Lower leg skin (tissue), 4 donors: ENCODE results near the gene ZNF324B. TPM values are rescaled to one million over a fixed set of nuclear protein-coding genes. Genes with fewer than 3 reads are reported as not detected.

Experiments used
- DNase-seq, 2 donors: peaks; one replicate each; pipeline ENCODE4 v3.0.0-alpha.2; 2019; ENCODE audit warnings: low spot score in 2 of 2
- H3K4me3 ChIP-seq: fragments of 200-600 bp; sonication (generic); 2 replicates; pipeline ENCODE4 v1.5.1; 2017; ENCODE audit warnings: mild to moderate bottlenecking, low read depth; ENCODE audit not compliant: poor library complexity, severe bottlenecking
- CTCF ChIP-seq, 3 donors: fragments of 450-650 bp; IDR thresholded peaks; one replicate each; pipeline ENCODE4 v1.5.1; 2016; ENCODE audit warnings: antibody characterized with exemption in 3 of 3, mild to moderate bottlenecking in 3 of 3, moderate library complexity in 2 of 3
- POLR2A ChIP-seq, 2 donors: fragments of 450-650 bp; IDR thresholded peaks; one replicate each; pipeline ENCODE4 v1.6.1; 2016 to 2017; ENCODE audit warnings: antibody characterized with exemption in 2 of 2, mild to moderate bottlenecking in 1 of 2, moderate library complexity in 1 of 2
- WGBS, 2 donors: methylation state at CpG; one replicate each; pipeline ENCODE4 v1.1.5; 2018; 5-methylcytosine and 5-hydroxymethylcytosine counted together
- intact Hi-C: fragments of 100-400 bp; cut with DNase I; formaldehyde crosslinking; loops from one replicate; pipeline ENCODE4 v1.15.0; 2023; ENCODE audit warnings: low total_unique reads
- total RNA-seq, 4 donors: library from RNA; depleted of rRNA; stranded (reverse); fragments of >200 nt; gene quantifications; one replicate each; pipeline ENCODE4 v1.1.0, GENCODE V29; 2016

Gene ZNF324B
- total RNA-seq, 4 donors from 2014 or later: 15.4 to 21.2 (median 16.6) TPM

DNA sequence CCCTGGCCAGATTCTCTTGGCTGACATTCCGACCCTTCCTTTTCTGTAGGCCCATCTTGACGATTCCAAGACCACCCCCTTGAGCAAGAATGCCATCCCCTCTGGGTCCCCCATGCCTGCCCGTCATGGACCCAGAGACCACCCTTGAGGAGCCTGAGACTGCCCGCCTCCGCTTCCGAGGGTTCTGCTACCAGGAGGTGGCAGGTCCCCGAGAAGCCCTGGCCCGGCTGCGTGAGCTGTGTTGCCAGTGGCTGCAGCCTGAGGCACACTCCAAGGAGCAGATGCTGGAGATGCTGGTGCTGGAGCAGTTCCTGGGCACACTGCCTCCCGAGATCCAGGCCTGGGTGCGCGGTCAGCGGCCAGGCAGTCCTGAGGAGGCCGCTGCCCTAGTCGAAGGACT lies 25.7 kb downstream of the ZNF324B start:
- no peak for TF ChIP-seq CTCF (IDR thresholded peaks at IDR 0.05)
- TF ChIP-seq POLR2A (IDR thresholded peaks at IDR 0.05): no peak
- WGBS, 2 donors: 83 to 88% methylated on average over 11 to 15 of the region's 15 CpGs
- intact Hi-C loops: no loop called here
- no peak for DNase-seq
- H3K4me3 ChIP-seq: no peak overlapping the region

GRCh38 chr19:58477871-58478270 lies 26.4 kb downstream of the ZNF324B start:
- TF ChIP-seq CTCF (IDR thresholded peaks at IDR 0.05) (no peak), POLR2A (IDR thresholded peaks at IDR 0.05) (no peak)
- no peak for DNase-seq

DNA sequence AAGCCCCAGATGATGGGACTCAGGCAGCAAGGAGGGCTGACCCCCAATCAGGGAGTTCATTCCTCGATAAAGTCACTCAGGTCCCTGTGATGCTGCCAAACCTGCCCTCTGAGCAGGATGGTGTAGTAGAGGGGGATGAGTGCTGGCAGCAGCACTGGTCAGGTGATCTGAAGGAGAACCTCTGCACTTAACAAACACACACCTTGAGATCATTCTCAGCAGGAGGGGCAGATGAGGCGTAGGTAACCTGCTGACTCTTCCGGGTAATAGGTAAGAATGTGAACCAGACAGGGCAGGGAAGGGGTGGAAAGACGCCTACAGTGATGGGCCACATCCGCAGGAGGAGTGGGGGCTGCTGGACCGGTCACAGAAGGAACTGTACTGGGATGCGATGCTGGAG lies 27.9 kb downstream of the ZNF324B start:
- TF ChIP-seq POLR2A (IDR thresholded peaks at IDR 0.05): no peak
- no peak for TF ChIP-seq CTCF (IDR thresholded peaks at IDR 0.05)
- no peak overlapping the region for H3K4me3 ChIP-seq
- DNase-seq: no peak
- WGBS, 2 donors: 88 to 89% methylated on average over 7 of the region's 7 CpGs
- intact Hi-C loops: no loop called here

More at GRCh38 chr19:58477871-58478270, 26.4 kb downstream of the ZNF324B start:
- 88 to 91% methylated on average over 1 of the region's 1 CpG for WGBS, 2 donors
- H3K4me3 ChIP-seq: no peak overlapping the region
- intact Hi-C loops: no loop called here

- intact Hi-C loops: no loop called here
- TF ChIP-seq POLR2A (IDR thresholded peaks at IDR 0.05): no peak
- no peak for TF ChIP-seq CTCF (IDR thresholded peaks at IDR 0.05)
- H3K4me3 ChIP-seq: no peak overlapping the region
- 88 to 92% methylated on average over 26 to 27 of the region's 28 CpGs for WGBS, 2 donors
- DNase-seq: no peak
Measured at GRCh38 chr19:58479736-58480480, 28.5 kb downstream of the ZNF324B start.

DNA sequence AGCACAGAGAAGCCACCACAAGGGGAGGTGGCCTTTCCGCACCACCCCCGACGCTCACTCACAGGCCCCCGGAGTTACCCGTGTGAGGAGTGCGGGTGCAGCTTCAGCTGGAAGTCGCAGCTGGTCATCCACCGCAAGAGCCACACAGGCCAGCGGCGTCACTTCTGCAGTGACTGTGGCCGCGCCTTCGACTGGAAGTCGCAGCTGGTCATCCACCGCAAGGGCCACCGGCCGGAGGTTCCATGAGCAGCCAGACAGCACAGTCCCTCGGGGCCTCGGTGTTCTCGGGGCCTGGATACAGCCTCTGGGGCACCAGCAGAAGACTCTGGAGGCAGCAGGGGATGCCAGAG lies 29.0 kb downstream of the ZNF324B start:
- no peak for DNase-seq
- TF ChIP-seq POLR2A (IDR thresholded peaks at IDR 0.05): no peak
- TF ChIP-seq CTCF (IDR thresholded peaks at IDR 0.05): no peak
- 94% methylated on average over 6 to 20 of the region's 20 CpGs for WGBS, 2 donors
- H3K4me3 ChIP-seq: no peak overlapping the region
- intact Hi-C loops: no loop called here

- no peak for DNase-seq
- H3K4me3 ChIP-seq: no peak overlapping the region
- intact Hi-C loops: no loop called here
- 77 to 83% methylated on average over 2 of the region's 2 CpGs for WGBS, 2 donors
- no peak for TF ChIP-seq POLR2A (IDR thresholded peaks at IDR 0.05)
- TF ChIP-seq CTCF (IDR thresholded peaks at IDR 0.05): no peak
Measured at GRCh38 chr19:58480831-58481230, 29.4 kb downstream of the ZNF324B start.
